Activated CD4-positive, CD25-positive, alpha-beta regulatory T cell (primary cell): Measurements from ENCODE around the gene AUTS2.

Experiments used
- DNase-seq, 4 experiments: peaks; one replicate each; lab custom pipeline; 2025; lab: John Stamatoyannopoulos, UW

The AUTS2 gene

DNA sequence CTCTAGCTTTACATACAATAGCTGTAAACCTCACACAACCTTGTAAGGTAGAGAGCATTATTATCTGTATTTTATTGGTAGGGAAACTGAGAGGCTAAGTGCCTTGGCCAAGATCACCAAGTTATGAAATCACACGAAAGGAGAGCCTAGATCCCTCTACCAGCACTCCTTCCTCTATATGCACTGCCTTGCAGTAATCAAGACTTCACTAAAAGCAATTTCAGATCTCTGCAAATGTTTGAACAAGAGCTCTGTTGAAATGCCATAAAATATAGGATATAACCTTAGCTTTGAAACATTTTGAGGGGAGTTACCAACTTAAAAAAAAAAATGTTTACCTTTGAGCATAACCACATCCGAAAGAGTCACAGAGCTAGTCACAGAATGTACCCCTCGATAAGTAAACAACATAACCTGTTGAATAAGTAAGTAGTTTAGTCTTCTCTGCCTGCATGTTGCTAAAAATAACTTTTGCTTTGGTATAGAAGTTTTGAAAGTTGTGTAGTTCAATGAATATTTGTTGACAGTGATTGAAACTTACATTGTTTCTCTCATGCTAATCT is 709.4 kb downstream of the AUTS2 start:
- no peak for DNase-seq

GRCh38 chr7:70312336-70312735 is 714.1 kb downstream of the AUTS2 start:
- no peak for DNase-seq

DNA sequence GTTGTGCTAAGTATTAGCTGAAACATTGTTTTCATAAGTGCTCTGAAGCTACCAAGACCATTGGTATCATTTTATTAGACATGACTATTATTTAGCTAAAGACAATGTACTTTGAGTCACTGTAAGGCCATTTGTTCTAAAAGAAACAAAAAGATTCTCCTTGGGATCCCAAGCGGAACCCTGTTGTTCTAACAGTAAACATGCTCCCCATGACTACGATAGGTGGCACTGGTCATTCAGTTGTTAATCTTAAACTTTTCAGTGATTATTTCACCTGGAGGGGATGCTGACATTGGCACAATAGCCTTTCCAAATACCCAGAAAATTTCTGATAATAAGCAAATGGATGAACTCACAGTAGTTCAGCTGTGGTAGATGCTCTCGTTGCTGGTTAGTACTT is 715.0 kb downstream of the AUTS2 start:
- no peak for DNase-seq

GRCh38 chr7:70313687-70314086 is 715.4 kb downstream of the AUTS2 start:
- DNase-seq = no peak

GRCh38 chr7:70314221-70314620 is 715.9 kb downstream of the AUTS2 start:
- DNase-seq = no peak

GRCh38 chr7:70316745-70317144 is 718.5 kb downstream of the AUTS2 start:
- DNase-seq = no peak

DNA sequence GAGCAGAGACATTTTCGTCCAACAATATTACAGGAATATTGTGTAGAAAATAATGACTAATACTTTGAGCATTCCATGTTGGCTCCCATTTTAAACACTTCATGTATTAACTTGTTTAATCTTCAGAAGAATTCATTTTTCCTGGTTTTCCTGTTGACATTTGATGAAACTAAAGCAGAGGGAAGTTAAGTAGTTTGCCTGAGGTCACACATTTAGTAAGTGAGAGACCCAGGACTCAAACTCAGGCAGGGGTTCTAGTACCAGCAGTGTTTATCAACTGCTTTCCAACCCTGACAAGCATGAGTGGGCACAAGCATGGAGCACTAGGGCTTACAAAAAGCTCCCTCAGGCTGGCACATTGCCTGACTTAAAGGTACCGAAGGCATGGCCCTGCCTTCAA is 719.1 kb downstream of the AUTS2 start:
- DNase-seq = no peak

DNA sequence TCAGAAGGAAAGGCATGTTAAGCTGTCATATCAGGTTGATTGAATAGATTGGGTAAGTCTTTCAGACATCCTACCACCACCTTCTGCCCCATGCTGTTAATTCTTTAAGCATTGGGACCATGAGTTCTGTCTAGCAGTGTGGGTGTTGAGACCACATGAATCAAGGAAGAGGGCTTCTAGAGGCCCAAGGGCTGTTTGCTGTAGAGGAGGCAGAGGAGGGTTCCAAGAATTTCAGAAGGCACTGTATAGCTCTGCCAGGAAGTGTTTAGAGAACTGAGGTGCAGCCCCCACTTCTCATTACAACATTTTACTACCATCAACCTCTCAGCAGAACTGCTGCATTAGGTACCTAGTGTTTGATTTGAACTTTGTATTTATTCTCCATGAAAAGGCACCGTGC is 720.2 kb downstream of the AUTS2 start:
- DNase-seq = no peak

DNA sequence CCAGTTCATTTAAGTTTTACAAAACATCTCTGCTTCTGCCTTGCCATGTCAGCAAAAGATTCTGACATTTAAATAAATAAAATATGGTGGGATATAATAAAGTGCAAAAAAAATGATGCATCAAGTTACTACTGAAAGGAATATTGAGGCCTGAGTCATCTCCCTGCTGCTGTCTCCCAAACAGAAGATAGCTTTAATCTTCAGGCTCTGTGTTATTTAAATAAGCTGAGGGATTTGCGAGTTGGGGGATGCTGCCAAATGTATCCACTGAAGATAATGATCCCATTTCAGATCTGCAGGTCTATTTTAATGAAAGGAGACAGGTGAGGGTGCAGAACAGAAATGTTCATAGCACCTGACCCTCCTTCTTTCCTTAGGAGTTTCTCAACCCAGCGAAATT is 720.8 kb downstream of the AUTS2 start:
- DNase-seq = no peak

DNA sequence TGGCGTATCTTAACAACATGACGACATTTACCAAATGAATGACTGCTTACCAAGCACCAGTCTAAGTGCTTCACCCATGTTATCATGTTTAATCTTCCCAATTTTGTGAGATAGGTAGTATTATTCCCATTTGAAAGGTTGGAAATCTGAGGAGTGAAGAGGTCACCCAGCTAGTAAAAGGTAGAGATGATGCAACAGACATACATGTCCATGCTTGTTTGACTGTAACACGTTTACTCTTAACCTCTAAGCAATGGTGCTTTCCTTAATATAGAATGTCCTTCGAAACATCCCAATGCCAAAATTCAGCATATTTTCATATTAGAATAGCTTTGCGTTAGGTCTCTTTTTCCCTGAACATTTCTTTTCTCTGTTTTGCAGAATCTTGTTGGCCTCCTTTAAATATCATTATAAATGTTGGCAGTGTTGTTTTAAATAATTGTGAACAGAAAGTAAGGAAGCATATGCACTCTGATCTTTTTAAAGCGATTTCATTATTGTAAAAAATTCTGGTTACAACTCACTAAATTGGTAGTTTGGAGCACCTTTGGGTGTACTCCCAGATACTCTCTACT is 722.8 kb downstream of the AUTS2 start:
- no peak for DNase-seq

GRCh38 chr7:70322856-70323255 is 724.6 kb downstream of the AUTS2 start:
- DNase-seq = no peak

DNA sequence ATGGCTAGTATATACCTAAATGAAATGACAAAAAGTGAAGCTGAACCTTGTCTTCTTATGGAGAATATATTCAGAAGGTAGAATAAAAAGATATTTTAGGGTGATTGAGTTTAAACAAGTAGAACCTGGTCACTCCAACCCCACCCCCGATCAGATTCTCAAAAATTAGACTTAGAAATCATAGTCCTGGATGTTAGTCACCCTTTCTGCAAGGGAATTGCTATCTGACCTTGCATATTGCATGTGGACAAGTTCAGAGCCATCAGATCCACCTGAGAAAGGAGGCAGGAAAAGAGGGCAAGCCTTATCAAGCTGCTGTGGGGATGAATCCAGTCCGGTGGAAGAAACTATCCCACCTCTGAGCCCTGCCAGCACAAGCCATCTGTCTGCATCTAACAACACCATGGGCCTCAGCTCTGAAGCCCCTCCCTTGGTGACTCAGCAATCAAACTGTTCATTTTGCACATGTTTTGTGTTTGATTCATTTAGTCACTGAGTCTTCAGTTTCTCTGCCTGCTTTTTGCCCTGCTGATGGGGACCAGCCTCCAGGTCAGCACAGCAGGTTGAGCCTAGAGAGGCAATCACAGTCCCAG is 727.3 kb downstream of the AUTS2 start:
- DNase-seq = no peak

- no peak for DNase-seq
Observed at GRCh38 chr7:70334295-70334694, 736.0 kb downstream of the AUTS2 start.

DNA sequence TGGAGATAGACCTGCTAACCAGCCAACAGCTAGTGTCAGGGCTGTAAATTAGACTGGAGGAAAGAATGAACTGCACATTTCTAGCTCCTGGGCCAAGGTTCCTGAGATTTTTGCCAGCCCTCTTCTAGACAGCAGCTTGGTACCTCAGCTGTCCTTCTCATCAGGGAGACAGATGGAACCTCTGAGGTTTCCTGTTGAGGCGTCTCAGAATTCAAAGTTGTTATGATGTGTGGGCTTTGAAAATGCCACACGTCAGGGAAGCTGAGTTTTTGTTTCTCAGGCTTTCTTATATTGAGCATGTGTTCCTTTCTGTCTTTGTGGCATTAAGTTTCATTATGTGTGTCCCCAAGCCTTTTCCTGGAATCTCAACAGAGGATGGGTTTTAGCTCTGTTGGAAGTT is 736.6 kb downstream of the AUTS2 start:
- no peak for DNase-seq

DNA sequence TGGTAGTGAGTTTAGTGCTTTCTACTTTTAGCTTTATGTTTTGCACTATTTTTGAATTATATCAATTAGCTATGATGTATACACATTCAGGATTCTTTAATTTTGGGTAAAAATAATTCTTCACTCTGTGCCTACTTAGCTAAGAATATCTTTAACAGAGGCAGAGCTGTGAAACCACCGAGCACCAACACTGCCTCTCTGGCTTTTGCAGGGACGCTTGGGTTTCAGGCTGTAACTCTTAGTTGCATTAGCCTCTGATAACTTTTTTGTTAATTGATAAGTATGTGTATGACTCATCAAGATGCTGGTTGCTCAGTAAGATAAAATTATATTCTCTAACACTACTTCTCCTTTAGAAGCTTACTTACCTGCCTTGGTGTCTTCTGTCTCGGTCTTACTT is 738.3 kb downstream of the AUTS2 start:
- no peak for DNase-seq

DNA sequence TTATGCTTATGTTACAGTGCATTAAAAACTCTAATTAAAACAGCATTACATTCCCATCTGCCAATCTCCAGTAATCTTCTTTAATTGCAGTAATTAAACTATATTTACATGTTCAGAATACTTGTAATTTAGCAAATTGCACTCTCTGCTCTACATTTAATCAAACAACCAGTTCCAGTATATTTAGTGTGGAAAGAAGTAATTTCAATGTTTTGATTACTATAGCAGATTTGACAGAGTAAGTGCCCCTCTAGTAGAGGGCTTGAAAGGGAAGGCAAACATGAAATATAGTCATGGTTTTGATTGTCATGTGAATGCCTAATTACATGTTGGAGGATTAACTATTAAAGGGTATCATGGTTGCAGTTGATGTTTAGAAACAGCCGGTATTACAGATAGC is 739.7 kb downstream of the AUTS2 start:
- no peak for DNase-seq

DNA sequence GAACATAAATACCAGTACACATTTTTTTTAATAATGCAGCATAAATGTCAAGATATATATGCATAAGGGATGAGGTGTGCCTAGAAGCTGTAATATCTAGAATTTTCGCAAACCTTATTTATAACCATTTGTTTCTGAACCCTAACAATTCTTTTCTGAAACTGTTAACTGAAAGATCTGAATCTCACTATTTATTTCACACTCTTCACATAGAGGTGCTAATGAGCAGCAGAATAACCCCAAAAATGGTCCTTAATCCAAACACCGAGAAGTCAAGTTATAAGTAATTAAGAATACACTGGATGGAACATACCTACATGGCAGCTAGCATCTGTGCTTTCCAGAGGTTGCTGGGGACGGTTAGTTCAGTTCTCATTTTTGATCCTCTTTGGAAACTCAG is 742.0 kb downstream of the AUTS2 start:
- DNase-seq = no peak

DNA sequence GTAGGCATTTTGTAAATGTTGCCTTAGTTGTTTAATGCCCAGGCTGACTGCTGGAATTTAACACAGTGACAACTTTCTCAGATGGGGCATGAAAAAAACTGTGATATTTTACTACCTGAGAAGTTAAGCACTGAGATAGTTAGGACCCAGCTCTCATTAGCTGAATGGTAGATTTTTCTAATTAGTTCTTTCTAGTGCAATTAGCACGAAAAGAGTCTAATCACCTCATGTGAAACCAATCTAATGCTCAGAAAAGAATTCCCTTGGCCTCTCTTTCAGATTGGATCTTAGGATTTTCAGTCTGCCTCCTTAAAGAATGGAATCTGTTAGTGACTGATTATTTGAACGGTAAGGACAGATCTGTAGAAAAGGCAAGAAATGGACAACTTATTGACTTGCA is 743.2 kb downstream of the AUTS2 start:
- no peak for DNase-seq

- no peak for DNase-seq
Observed at GRCh38 chr7:70343519-70343918, 745.2 kb downstream of the AUTS2 start.

DNA sequence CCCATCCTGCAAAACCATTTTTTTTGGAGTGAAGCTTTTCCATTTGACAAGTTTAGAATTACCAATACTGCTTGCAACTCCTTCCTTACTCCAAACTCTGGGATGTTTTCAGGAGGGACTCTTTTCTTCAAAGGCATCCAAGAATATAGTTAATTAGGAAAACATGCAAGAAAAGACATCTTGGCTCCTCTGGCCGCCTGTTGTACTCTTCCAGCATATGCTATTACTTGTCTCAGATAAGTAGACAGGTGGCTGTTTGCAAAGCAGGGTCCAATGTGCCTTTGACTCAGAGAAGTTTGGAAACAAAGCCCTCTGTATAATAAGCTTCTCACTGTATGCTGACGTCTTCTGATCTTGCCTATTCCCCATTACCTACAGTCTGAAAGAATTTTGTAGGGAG is 746.5 kb downstream of the AUTS2 start:
- DNase-seq = no peak

GRCh38 chr7:70346844-70347462 is 748.7 kb downstream of the AUTS2 start:
- no peak for DNase-seq

DNA sequence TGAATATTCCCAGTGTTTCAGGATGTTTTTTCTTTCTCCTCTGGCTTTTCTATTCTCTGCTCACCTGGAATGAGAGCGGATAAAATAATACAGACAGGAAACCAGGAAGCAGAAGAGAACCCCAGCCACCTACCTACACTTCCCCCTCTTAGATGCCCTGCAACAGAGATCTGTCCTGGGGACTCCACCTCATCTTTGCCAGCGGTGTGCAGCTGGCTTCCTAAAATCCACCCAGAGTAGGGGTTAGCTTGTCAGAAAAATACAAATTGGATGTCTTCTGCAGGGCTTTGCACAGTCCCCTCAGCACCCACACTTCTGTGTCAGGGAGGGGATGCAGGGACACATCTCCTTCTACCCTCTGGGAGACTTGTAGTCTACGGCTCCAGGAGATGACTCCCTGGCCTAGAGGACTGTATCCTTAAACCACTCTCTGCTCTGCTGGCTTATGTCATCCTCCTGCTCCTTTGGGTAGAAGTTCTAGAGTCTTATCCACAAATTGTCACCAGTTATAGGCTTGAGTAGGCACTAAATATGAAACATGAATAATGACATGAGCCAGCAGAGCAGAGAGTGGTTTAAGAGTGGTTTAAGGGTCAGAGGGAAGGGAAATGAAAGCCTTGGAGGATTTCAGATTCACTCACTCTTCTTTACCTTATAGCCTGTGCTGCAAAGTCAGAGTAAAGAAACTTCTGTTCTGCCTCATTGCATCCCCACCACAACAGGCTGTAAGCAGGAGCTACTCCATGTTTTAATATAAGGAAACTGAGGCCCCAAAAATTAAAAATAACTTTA is 749.4 kb downstream of the AUTS2 start:
- DNase-seq = no peak

- DNase-seq = no peak
Observed at GRCh38 chr7:70349031-70349430, 750.8 kb downstream of the AUTS2 start.
